Activated effector memory CD4-positive, alpha-beta T cell treated with Interleukin-2 at 50 U/mL for 16 hours (primary cell): Measurements from ENCODE around the gene SLC18A3.

Source experiments
- DNase-seq: peaks from one replicate; pipeline ENCODE4 v3.0.0-alpha.2; 2020

The SLC18A3 gene

GRCh38 chr10:49653273-49653929, 43.3 kb downstream of the SLC18A3 start:
- DNase-seq = no peak

GRCh38 chr10:49654036-49654693, 44.1 kb downstream of the SLC18A3 start:
- no peak for DNase-seq

- DNase-seq = no peak
Measured at GRCh38 chr10:49655099-49655498, 45.0 kb downstream of the SLC18A3 start.

GRCh38 chr10:49656845-49657493, 46.9 kb downstream of the SLC18A3 start:
- DNase-seq = no peak

- no peak for DNase-seq
Measured at GRCh38 chr10:49657606-49658005, 47.5 kb downstream of the SLC18A3 start.

GRCh38 chr10:49661140-49661856, 51.2 kb downstream of the SLC18A3 start:
- DNase-seq = no peak
